Prostate gland (tissue), 2 donors: ENCODE results near the gene XRCC3. TPM values are rescaled to one million over a fixed set of nuclear protein-coding genes. Genes with fewer than 3 reads are reported as not detected.

Source experiments
- DNase-seq: peaks from one replicate; pipeline ENCODE4 v3.0.0-alpha.2; 2019; ENCODE audit warnings: low spot score
- H3K27ac ChIP-seq, 2 donors: fragments of 200-600 bp; sonication (generic); 2 replicates each; pipeline ENCODE4 v1.5.1; 2017 to 2019
- H3K27me3 ChIP-seq: fragments of 200-600 bp; sonication (generic); replicated peaks from 2 replicates; pipeline ENCODE4 v1.5.1; 2019; ENCODE audit not compliant: insufficient read depth
- H3K36me3 ChIP-seq, 2 donors: fragments of 200-600 bp; sonication (generic); 1 replicate in 1 of 2; 2 replicates in 1 of 2; pipeline versions ENCODE4 v1.5.1 to v1.8.1; 2017 to 2019
- H3K4me1 ChIP-seq: fragments of 200-600 bp; sonication (generic); replicated peaks from 2 replicates; pipeline ENCODE4 v1.5.1; 2019
- H3K4me3 ChIP-seq, 2 donors: fragments of 200-600 bp; sonication (generic); 2 replicates each; pipeline ENCODE4 v1.5.1; 2017 to 2019
- H3K9me3 ChIP-seq: fragments of 200-600 bp; sonication (generic); 2 replicates; pipeline ENCODE4 v1.5.1; 2017
- CTCF ChIP-seq, 4 experiments: fragments of 200-600 bp in 2 of 4; fragments of 450-650 bp in 2 of 4; sonication (generic) in 2 of 4; IDR thresholded peaks; 1 replicate in 3 of 4; 2 replicates in 1 of 4; pipeline ENCODE4 v1.5.1; 2016 to 2019; ENCODE audit warnings: antibody characterized with exemption in 4 of 4, mild to moderate bottlenecking in 2 of 4, moderate library complexity in 2 of 4
- POLR2A ChIP-seq: fragments of 450-650 bp; IDR thresholded peaks from one replicate; pipeline ENCODE4 v1.6.1; 2016; ENCODE audit warnings: antibody characterized with exemption, mild to moderate bottlenecking
- POLR2AphosphoS5 ChIP-seq: sonication (generic); formaldehyde crosslinking; IDR thresholded peaks from one replicate; pipeline ENCODE4 v1.6.1; 2017; ENCODE audit warnings: antibody characterized with exemption
- WGBS: methylation state at CpG from one replicate; pipeline ENCODE4 v1.1.5; 2018; 5-methylcytosine and 5-hydroxymethylcytosine counted together
- intact Hi-C: fragments of 100-400 bp; cut with DNase I; formaldehyde crosslinking; loops from one replicate; pipeline ENCODE4 v1.14.2; 2022
- total RNA-seq, 2 donors: library from RNA; depleted of rRNA; stranded (reverse); fragments of >200 nt; gene quantifications; one replicate each; pipeline ENCODE4 v1.1.0, GENCODE V29; 2016

The XRCC3 gene
- total RNA-seq, 2 donors from 2014 or later: 24.7 to 33.2 TPM

GRCh38 chr14:103748534-103748857 lies 33.2 kb upstream of the XRCC3 start:
- no peak for DNase-seq
- Histone ChIP-seq H3K27ac (no peak overlapping the region), H3K9me3 (no peaks in the 10 kb centered on the region), H3K36me3 (no peaks in the 10 kb centered on the region), H3K27me3 (no peaks in the 10 kb centered on the region), H3K4me1 (no peaks in the 10 kb centered on the region), H3K4me3 (no peak overlapping the region)
- intact Hi-C loops: no loop called here
- 83% methylated on average over 5 of the region's 5 CpGs for WGBS
- TF ChIP-seq POLR2AphosphoS5: no peak
- no peak for TF ChIP-seq CTCF (IDR thresholded peaks at IDR 0.05)
- TF ChIP-seq POLR2A: no peak

GRCh38 chr14:103746701-103747100 lies 31.4 kb upstream of the XRCC3 start:
- 90% methylated on average over 10 of the region's 10 CpGs for WGBS
- intact Hi-C loops: no loop called here
- H3K36me3 ChIP-seq: no peaks in the 10 kb centered on the region

GRCh38 chr14:103745424-103745823 lies 30.2 kb upstream of the XRCC3 start:
- Histone ChIP-seq H3K9me3 (no peaks in the 10 kb centered on the region), H3K27me3 (no peaks in the 10 kb centered on the region), H3K27ac (no peak overlapping the region), H3K4me3 (no peak overlapping the region), H3K4me1 (no peaks in the 10 kb centered on the region), H3K36me3 (no peaks in the 10 kb centered on the region)
- 71% methylated on average over 5 of the region's 5 CpGs for WGBS
- TF ChIP-seq CTCF (IDR thresholded peaks at IDR 0.05) (no peak), POLR2AphosphoS5 (no peak), POLR2A (no peak)
- no peak for DNase-seq
- intact Hi-C loops: no loop called here

More at GRCh38 chr14:103746701-103747100, 31.4 kb upstream of the XRCC3 start:
- H3K27me3 ChIP-seq: no peaks in the 10 kb centered on the region
- no peak overlapping the region for H3K27ac ChIP-seq
- no peak overlapping the region for H3K4me3 ChIP-seq
- no peaks in the 10 kb centered on the region for H3K9me3 ChIP-seq
- DNase-seq: no peak
- no peak for TF ChIP-seq POLR2AphosphoS5
- TF ChIP-seq CTCF (IDR thresholded peaks at IDR 0.05): no peak
- TF ChIP-seq POLR2A: no peak
- no peaks in the 10 kb centered on the region for H3K4me1 ChIP-seq

- no peaks in the 10 kb centered on the region for H3K27me3 ChIP-seq
- peaks cover 0 to 3% of the 10 kb centered on the region in 2 donors for H3K36me3 ChIP-seq
- WGBS: 84% methylated on average over 15 of the region's 15 CpGs
- no peaks in the 10 kb centered on the region for H3K4me1 ChIP-seq
- no peaks in the 10 kb centered on the region for H3K9me3 ChIP-seq
- intact Hi-C loops: no loop called here
- TF ChIP-seq POLR2A (no peak), CTCF (IDR thresholded peaks at IDR 0.05) (no peak), POLR2AphosphoS5 (no peak)
- no peak for DNase-seq
- H3K4me3 ChIP-seq: no peak overlapping the region
- no peak overlapping the region for H3K27ac ChIP-seq
Observed at GRCh38 chr14:103744621-103745395, 29.6 kb upstream of the XRCC3 start.

GRCh38 chr14:103743691-103744090 lies 28.4 kb upstream of the XRCC3 start:
- intact Hi-C loops: no loop called here
- no peak for DNase-seq
- Histone ChIP-seq H3K4me3 (no peak overlapping the region), H3K4me1 (no peaks in the 10 kb centered on the region), H3K27ac (no peak overlapping the region), H3K36me3 (peaks cover 0 to 3% of the 10 kb centered on the region in 2 donors), H3K27me3 (no peaks in the 10 kb centered on the region), H3K9me3 (no peaks in the 10 kb centered on the region)
- no peak for TF ChIP-seq CTCF (IDR thresholded peaks at IDR 0.05)
- TF ChIP-seq POLR2AphosphoS5: no peak
- TF ChIP-seq POLR2A: no peak
- WGBS: 83% methylated on average over 15 of the region's 15 CpGs
